ENCODE data around the gene ZNF157.

DNA sequence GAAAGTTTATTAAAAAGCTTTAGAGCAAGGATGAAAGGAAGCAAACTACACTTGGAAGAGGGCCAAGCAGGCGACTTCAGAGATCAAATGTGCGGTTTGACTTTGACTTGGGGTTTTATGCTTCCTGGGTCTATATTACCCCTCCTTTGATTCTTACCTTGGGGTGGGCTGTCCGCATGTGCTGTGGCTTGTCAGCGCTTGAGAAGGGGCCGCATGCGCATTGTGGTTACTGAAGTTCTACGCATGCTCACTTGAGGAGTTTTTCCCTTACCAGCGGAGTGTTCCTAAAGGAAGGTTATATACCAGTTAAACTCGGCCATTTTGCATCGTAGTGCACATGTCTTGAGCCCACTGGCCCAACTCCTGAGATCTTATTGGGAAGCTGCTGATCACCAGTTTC lies 9.9 kb downstream of the ZNF157 start:
- TF ChIP-seq, protein P1, sequence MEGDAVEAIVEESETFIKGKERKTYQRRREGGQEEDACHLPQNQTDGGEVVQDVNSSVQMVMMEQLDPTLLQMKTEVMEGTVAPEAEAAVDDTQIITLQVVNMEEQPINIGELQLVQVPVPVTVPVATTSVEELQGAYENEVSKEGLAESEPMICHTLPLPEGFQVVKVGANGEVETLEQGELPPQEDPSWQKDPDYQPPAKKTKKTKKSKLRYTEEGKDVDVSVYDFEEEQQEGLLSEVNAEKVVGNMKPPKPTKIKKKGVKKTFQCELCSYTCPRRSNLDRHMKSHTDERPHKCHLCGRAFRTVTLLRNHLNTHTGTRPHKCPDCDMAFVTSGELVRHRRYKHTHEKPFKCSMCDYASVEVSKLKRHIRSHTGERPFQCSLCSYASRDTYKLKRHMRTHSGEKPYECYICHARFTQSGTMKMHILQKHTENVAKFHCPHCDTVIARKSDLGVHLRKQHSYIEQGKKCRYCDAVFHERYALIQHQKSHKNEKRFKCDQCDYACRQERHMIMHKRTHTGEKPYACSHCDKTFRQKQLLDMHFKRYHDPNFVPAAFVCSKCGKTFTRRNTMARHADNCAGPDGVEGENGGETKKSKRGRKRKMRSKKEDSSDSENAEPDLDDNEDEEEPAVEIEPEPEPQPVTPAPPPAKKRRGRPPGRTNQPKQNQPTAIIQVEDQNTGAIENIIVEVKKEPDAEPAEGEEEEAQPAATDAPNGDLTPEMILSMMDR (IDR thresholded peaks at IDR 0.05 in 8 of 11, conservative IDR thresholded peaks at IDR 0.05 in 3 of 11) = no peak
- TF ChIP-seq POLR2A (IDR thresholded peaks at IDR 0.05) = no peak
- TF ChIP-seq POLR2AphosphoS5 (IDR thresholded peaks at IDR 0.05) = no peak
